Endothelial cell of umbilical vein (primary cell): ENCODE results near the gene SIPA1L3. TPM values are rescaled to one million over a fixed set of nuclear protein-coding genes. Genes with fewer than 3 reads are reported as not detected.

Source experiments
- BruUV-seq: library from RNA; stranded (reverse); fragments of 400-500 nt; replicated peaks from 2 replicates; lab custom pipeline; 2021; lab: Mats Ljungman, UMichigan
- CTCF ChIA-PET: fragments of 300-600, 350-600 bp; sonication (Branson Sonifier 250); formaldehyde crosslinking; loops from one replicate; lab custom pipeline; 2021; ENCODE audit warnings: antibody characterized with exemption, inconsistent platforms; lab: Charles Lee
- POLR2A ChIA-PET: fragments of 300-600, 350-600 bp; sonication (Branson Sonifier 250); formaldehyde crosslinking; loops from one replicate; lab custom pipeline; 2021; ENCODE audit warnings: antibody characterized with exemption, inconsistent platforms; lab: Charles Lee
- DNase-seq: peaks from one replicate; pipeline ENCODE4 v3.0.0-alpha.2; 2011; ENCODE audit warnings: low read depth, low spot score
- FAIRE-seq: peaks from 2 replicates; lab custom pipeline; 2011; peaks lifted over from hg19 to GRCh38; lab: Jason Lieb, UNC
- H2AFZ ChIP-seq: 2 replicates; pipeline ENCODE4 v1.6.0; 2012; ENCODE audit warnings: low read depth, low read length, control low read depth, inconsistent platforms
- H3K27ac ChIP-seq: 2 replicates; pipeline ENCODE4 v1.5.1; 2011; ENCODE audit warnings: low read depth, mild to moderate bottlenecking, control low read depth, low read length, moderate library complexity; ENCODE audit not compliant: insufficient read depth
- H3K27me3 ChIP-seq, 2 experiments: 2 replicates each; pipeline versions ENCODE4 v1.6.0 to v1.6.1; 2011; ENCODE audit warnings: low read length in 2 of 2, mixed read lengths in 1 of 2; ENCODE audit not compliant: control insufficient read depth in 2 of 2, insufficient read depth in 2 of 2
- H3K36me3 ChIP-seq, 2 experiments: 2 replicates in 1 of 2; 3 replicates in 1 of 2; pipeline ENCODE4 v1.5.1; 2011; ENCODE audit warnings: low read length in 2 of 2, mild to moderate bottlenecking in 1 of 2, moderate library complexity in 1 of 2; ENCODE audit not compliant: control insufficient read depth in 2 of 2, insufficient read depth in 2 of 2; ENCODE audit errors: extremely low read depth in 1 of 2
- H3K4me1 ChIP-seq: 3 replicates; pipeline ENCODE4 v1.5.1; 2011; ENCODE audit warnings: mild to moderate bottlenecking, low read length; ENCODE audit not compliant: control insufficient read depth, insufficient read depth; ENCODE audit errors: extremely low read depth
- H3K4me2 ChIP-seq: 2 replicates; pipeline ENCODE4 v1.6.1; 2011; ENCODE audit warnings: low read length, control low read depth, mixed read lengths; ENCODE audit not compliant: insufficient read depth
- H3K4me3 ChIP-seq, 3 experiments: fragments of 200-600 bp in 1 of 3; sonication (generic), shearing (Covaris generic) in 1 of 3; replicated peaks in 1 of 3; 2 replicates each; pipeline ENCODE4 v1.5.1; 2011 to 2016; ENCODE audit warnings: control low read depth in 3 of 3, low read length in 3 of 3, mild to moderate bottlenecking in 2 of 3, inconsistent platforms in 1 of 3, low read depth in 1 of 3, moderate library complexity in 1 of 3; ENCODE audit not compliant: insufficient read depth in 1 of 3
- H3K79me2 ChIP-seq: 2 replicates; pipeline ENCODE4 v1.6.0; 2012; ENCODE audit warnings: low read length, inconsistent platforms; ENCODE audit not compliant: control insufficient read depth, insufficient read depth
- H3K9ac ChIP-seq: replicated peaks from 2 replicates; pipeline ENCODE3; 2011; ENCODE audit warnings: low read length, control low read depth; ENCODE audit not compliant: insufficient read depth; ENCODE audit errors: extremely low read depth
- H3K9me1 ChIP-seq: replicated peaks from 3 replicates; pipeline ENCODE4 v1.6.0; 2011; ENCODE audit warnings: mild to moderate bottlenecking, low read length; ENCODE audit not compliant: control insufficient read depth, insufficient read depth; ENCODE audit errors: extremely low read depth
- H3K9me3 ChIP-seq: replicated peaks from 2 replicates; pipeline ENCODE4 v1.5.1; 2012; ENCODE audit warnings: low read length, inconsistent platforms; ENCODE audit not compliant: control insufficient read depth, insufficient read depth
- H4K20me1 ChIP-seq: replicated peaks from 2 replicates; pipeline ENCODE3; 2011; ENCODE audit warnings: mild to moderate bottlenecking, low read length; ENCODE audit not compliant: control insufficient read depth, insufficient read depth; ENCODE audit errors: extremely low read depth
- EZH2 ChIP-seq: IDR thresholded peaks from 2 replicates; pipeline ENCODE4 v1.6.1; 2012; ENCODE audit warnings: borderline replicate concordance, low read depth, mild to moderate bottlenecking, moderate library complexity, low read length, inconsistent platforms; ENCODE audit not compliant: severe bottlenecking
- FOS ChIP-seq: IDR thresholded peaks from 2 replicates; pipeline ENCODE4 v1.6.1; 2011; ENCODE audit warnings: mild to moderate bottlenecking, low read length, moderate library complexity, borderline replicate concordance; ENCODE audit not compliant: insufficient read depth
- GATA2 ChIP-seq: IDR thresholded peaks from 2 replicates; pipeline ENCODE4 v1.7.0; 2011; ENCODE audit warnings: low read depth, mild to moderate bottlenecking, moderate library complexity, mixed read lengths, low read length; ENCODE audit not compliant: insufficient read length, insufficient read depth
- JUN ChIP-seq: IDR thresholded peaks from 2 replicates; pipeline ENCODE4 v1.6.1; 2011; ENCODE audit warnings: borderline replicate concordance, low read depth; ENCODE audit not compliant: insufficient read length, insufficient read depth
- MYC ChIP-seq: IDR thresholded peaks from one replicate; pipeline ENCODE4 v1.6.1; 2011; ENCODE audit warnings: mild to moderate bottlenecking, low read depth, low read length
- POLR2A ChIP-seq: IDR thresholded peaks from 2 replicates; pipeline ENCODE4 v1.6.1; 2012; ENCODE audit warnings: low read depth, mild to moderate bottlenecking, control low read depth, low read length
- POLR2AphosphoS5 ChIP-seq: IDR thresholded peaks from 2 replicates; pipeline ENCODE4 v1.6.1; 2012; ENCODE audit warnings: low read depth, mild to moderate bottlenecking, control low read depth, low read length, moderate library complexity; ENCODE audit not compliant: insufficient read depth
- dilution Hi-C: fragments of 300-500 bp; cut with MboI; formaldehyde crosslinking; loops from one replicate; pipeline ENCODE4 v1.15.0; 2019; ENCODE audit warnings: low sequenced_read_pairs; ENCODE audit not compliant: extremely low pct_ligation_motif_present
- intact Hi-C: fragments of 100-400 bp; cut with micrococcal nuclease; formaldehyde crosslinking; loops from one replicate; pipeline ENCODE4 v1.10.0; 2022
- polyA plus RNA-seq, 4 experiments: library from polyadenylated mRNA; depleted of rRNA in 3 of 4; stranded (reverse) in 3 of 4; unstranded in 1 of 4; fragments of >200 nt; gene quantifications; 2 replicates each; pipeline versions ENCODE4 v1.2.1 to v1.2.3, GENCODE V29; 2011 to 2012; ENCODE audit warnings: missing spikeins in 1 of 4
- total RNA-seq: library from RNA; stranded (reverse); gene quantifications from 2 replicates; pipeline ENCODE4 v1.2.3, GENCODE V29; 2021
- TF ChIP-seq, protein P1 (sequence below), 2 donors: IDR thresholded peaks; 1 replicate in 1 of 2; 2 replicates in 1 of 2; pipeline ENCODE4 v1.5.1; 2011; ENCODE audit warnings: low read length in 2 of 2, mild to moderate bottlenecking in 2 of 2, moderate library complexity in 2 of 2, control low read depth in 1 of 2, inconsistent platforms in 1 of 2, low read depth in 1 of 2; ENCODE audit not compliant: insufficient read depth in 1 of 2; ENCODE audit errors: extremely low read depth in 1 of 2
- TF ChIP-seq, protein P2 (sequence below): IDR thresholded peaks from 2 replicates; pipeline ENCODE4 v1.6.1; 2011; ENCODE audit not compliant: insufficient read depth, insufficient read length

Gene SIPA1L3
- total and polyA plus RNA-seq, 2 donors (not counting 3 experiments of a cell fraction or from before 2014, with no cell fraction given) = 14.2 to 47.2 TPM

DNA sequence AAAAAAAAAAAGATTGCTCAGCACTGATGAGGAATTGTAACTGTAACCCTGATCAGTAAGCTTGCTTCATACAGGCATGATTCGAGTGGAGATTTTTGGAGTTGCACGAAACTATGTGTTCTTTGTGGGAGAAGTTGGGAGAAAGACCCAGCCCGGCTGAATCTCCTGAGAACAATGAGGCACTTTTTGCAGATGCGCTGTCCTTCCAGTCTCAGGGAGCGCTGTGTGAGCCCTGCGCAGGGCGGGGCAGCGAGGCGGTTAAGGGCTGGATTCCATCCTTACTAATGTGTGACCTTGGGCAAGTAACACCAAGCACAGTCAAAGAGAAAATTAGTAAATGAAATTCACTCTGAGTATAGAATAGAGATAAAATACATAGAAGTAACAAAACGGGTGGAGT lies 76.9 kb downstream of the SIPA1L3 start:
- H3K4me1 ChIP-seq = no peaks in the 10 kb centered on the region
- no peaks in the 10 kb centered on the region for H3K9me3 ChIP-seq
- no peak overlapping the region for H2AFZ ChIP-seq
- intact Hi-C loops = loop anchor here (5.0 kb wide), 1 partner anchor 52 kb away; no protein-coding TSS in a partner anchor
- H3K4me3 ChIP-seq = no peak overlapping the region
- peaks cover 25% of the 10 kb centered on the region for H3K79me2 ChIP-seq
- TF ChIP-seq GATA2 (no peak), POLR2A (no peak), MYC (no peak), EZH2 (no peak), JUN (no peak), POLR2AphosphoS5 (no peak), FOS (no peak)
- TF ChIP-seq, protein P1, sequence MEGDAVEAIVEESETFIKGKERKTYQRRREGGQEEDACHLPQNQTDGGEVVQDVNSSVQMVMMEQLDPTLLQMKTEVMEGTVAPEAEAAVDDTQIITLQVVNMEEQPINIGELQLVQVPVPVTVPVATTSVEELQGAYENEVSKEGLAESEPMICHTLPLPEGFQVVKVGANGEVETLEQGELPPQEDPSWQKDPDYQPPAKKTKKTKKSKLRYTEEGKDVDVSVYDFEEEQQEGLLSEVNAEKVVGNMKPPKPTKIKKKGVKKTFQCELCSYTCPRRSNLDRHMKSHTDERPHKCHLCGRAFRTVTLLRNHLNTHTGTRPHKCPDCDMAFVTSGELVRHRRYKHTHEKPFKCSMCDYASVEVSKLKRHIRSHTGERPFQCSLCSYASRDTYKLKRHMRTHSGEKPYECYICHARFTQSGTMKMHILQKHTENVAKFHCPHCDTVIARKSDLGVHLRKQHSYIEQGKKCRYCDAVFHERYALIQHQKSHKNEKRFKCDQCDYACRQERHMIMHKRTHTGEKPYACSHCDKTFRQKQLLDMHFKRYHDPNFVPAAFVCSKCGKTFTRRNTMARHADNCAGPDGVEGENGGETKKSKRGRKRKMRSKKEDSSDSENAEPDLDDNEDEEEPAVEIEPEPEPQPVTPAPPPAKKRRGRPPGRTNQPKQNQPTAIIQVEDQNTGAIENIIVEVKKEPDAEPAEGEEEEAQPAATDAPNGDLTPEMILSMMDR (IDR thresholded peaks at IDR 0.05; ENCODE audit: extremely low read depth in 1 of 2, insufficient read depth in 1 of 2, low read depth in 1 of 2, low read length in 2 of 2) = no peak
- TF ChIP-seq, protein P2, sequence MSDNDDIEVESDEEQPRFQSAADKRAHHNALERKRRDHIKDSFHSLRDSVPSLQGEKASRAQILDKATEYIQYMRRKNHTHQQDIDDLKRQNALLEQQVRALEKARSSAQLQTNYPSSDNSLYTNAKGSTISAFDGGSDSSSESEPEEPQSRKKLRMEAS = no peak
- H3K27me3 ChIP-seq = no peaks in the 10 kb centered on the region
- no peak overlapping the region for H3K9ac ChIP-seq
- dilution Hi-C loops = no loop called here
- ChIA-PET CTCF (interaction anchor here (1.1 kb wide), 2 partner anchors 10 to 159 kb away, joined by 3 read pairs; no protein-coding TSS in a partner anchor), POLR2A (no interaction called here)
- no peak for DNase-seq
- no peaks in the 10 kb centered on the region for H3K9me1 ChIP-seq
- BruUV-seq = no TSS peak
- no peaks in the 10 kb centered on the region for H4K20me1 ChIP-seq
- H3K27ac ChIP-seq = no peak overlapping the region
- no peak overlapping the region for H3K4me2 ChIP-seq
- no peaks in the 10 kb centered on the region for H3K36me3 ChIP-seq
- no peak for FAIRE-seq
